ENCODE results near the gene MLLT3. TPM values are rescaled to one million over a fixed set of nuclear protein-coding genes. Genes with fewer than 3 reads are reported as not detected.

The MLLT3 gene
- total RNA-seq, 1 donor from 2014 or later: 3.8 TPM

DNA sequence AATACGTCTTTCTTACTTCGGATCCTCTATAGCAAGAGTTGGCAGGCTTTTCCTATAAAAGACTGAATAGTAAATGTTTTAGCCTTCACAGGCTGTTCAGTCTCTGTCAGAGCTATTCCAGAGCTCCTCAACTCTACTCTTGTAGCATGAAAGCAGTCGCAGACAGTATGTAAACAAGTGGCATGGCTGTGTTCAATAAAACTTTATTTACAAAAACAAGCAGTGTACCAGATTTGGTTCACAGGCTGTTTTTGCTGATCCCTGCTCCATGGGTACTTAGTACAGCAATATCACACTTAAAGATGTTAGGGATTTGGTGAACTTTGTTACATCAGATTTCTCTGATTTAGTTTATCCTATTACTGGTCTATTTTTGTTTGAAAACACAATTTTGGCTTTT lies 235.2 kb downstream of the MLLT3 start:
- DNase-seq (ENCODE audit: low read depth in 2 of 2): no peak

DNA sequence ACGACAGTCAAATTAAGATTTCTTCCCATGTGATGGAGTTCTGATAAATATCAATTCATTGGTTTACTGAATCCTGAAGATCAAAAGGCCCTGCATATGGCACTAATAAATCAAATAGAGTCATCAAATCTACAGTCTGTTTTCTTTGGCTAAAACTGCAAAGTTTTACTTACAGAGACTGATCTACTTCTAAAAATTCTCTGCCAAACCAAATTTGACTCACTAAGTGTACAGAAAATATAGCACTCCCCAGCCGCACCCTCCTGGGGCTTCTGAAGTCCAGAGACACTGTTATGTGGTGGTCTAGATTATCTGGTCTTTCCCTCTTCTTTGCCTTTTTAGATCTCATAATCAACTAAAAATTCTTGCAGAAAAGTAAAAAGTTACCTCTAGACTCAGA lies 237.7 kb downstream of the MLLT3 start:
- DNase-seq (ENCODE audit: low read depth in 2 of 2): no peak

- DNase-seq (ENCODE audit: low read depth in 2 of 2): peak in 1 of 2 donors; percentile 9
Observed at GRCh38 chr9:20382460-20383071, 239.7 kb downstream of the MLLT3 start.

DNA sequence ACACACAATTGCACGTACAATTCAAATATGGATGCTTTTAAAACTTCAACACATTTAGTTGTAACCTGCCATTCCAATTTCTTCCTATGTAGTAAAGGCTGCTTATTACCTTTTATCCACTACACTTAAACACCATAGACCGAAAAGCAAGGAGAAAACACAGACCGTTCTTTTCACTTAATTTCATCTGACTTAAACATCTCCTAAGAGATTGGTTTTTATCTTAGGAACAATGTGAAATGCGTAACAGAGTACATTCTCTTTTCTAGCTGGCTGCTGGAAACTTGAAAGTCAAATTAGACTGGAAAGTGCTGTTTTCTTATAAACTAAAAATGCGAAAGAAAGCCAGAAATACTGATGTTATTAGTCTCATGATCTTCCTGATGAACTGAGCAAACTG lies 241.8 kb downstream of the MLLT3 start:
- no peak for DNase-seq (ENCODE audit: low read depth in 2 of 2)

DNA sequence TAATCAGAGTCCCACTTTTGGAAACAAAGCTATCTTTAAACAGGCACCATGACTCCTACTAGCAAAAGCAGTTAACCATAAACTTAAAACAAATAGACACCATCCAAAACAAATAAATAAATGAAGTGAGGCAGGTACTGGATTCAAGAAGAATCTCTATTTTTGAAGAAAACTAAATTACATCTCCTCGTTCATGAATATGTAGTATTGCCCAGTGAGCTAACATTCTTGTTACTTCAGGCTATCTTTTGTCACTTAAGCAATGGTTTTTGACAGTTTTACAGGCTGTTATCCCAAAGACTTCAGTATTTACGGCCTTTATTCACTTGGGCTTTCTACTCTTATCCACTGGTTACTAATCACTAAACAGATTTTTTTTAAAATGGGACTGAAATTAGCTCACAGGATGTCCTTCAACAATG lies 242.5 kb downstream of the MLLT3 start:
- no peak for DNase-seq (ENCODE audit: low read depth in 2 of 2)

DNA sequence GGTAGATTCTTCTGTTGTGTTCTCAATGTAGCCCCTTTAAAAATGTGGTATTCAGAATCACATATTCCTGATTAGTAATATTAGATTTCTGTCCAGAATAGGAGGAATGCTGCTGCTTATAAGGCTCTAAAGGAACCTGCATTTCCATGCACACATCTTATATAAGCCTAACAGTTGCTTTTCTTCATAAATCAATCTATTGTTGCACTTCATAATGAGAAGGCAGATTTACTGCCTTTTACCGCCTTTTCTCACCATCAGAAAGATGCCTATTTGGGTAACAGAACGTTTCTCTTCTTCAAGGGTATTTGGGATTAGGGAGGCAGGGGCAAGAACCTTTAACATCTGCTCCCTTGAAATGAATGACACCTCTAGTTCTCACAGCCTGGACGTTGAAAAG lies 243.4 kb downstream of the MLLT3 start:
- DNase-seq (ENCODE audit: low read depth in 2 of 2): no peak

DNA sequence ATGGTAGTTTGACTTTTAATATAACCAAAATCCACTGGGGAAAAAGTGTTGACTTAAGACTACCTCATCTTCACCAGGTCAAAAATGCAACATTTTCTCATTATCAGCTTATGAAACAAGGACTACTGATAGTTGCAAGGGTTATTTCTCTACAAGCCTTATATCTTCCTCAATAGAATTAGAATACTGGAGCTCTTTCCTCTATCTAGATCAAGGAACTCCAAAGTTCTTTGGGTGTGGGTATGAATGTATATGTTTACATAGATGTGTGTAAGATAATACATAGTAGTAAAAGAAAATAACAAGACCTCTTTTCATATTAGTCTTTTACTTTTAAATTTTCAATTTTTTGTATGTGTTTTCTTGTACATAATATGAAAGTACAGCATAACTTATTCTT lies 244.5 kb downstream of the MLLT3 start:
- DNase-seq (ENCODE audit: low read depth in 2 of 2): no peak

- DNase-seq (ENCODE audit: low read depth in 2 of 2): peak in 1 of 2 donors; percentile 35
Observed at GRCh38 chr9:20376731-20377375, 245.4 kb downstream of the MLLT3 start.

DNA sequence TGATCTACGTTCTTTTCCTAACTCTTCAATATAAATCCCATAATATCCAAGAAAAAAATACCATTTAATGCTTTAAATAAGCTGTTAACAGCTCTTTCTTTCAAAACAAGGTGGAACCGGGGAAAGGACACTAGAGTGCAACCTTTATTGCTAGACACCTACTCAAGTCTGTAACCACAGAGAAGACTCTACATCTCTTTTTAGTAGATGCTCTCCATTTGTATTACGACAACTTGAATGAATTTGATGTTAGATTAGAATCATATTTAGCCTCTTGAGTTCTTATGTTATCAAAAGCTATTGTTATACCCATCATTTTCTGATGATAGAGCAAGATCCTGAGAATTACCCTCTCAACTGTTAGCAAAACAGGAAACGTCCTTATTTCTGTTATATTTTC lies 246.3 kb downstream of the MLLT3 start:
- DNase-seq (ENCODE audit: low read depth in 2 of 2): no peak

- no peak for DNase-seq (ENCODE audit: low read depth in 2 of 2)
Observed at GRCh38 chr9:20373263-20373662, 249.0 kb downstream of the MLLT3 start.

GRCh38 chr9:20369391-20369790 lies 252.9 kb downstream of the MLLT3 start:
- no peak for DNase-seq (ENCODE audit: low read depth in 2 of 2)

DNA sequence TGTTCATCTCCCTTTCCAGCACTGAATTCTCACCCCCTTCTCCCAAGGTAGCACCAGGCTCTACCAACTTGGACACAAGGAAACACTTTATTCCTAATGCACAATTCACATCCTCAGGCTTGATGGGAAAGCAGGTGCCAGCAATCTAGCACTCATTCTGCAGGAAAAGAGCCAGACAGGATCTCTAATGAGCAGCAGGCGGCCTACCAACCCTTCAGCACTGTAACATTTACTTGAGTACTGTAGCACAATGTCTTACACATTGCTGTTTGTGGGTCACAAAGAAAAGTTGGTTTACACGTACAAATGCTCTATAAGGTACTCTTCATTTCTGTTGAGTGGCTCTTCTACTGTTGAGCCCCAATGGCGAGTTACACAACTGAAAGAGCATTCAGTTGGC lies 254.4 kb downstream of the MLLT3 start:
- DNase-seq (ENCODE audit: low read depth in 2 of 2): no peak

- DNase-seq (ENCODE audit: low read depth in 2 of 2): peak; percentile 36 to 58
Observed at GRCh38 chr9:20364959-20365358, 257.3 kb downstream of the MLLT3 start.

- DNase-seq (ENCODE audit: low read depth in 2 of 2): no peak
Observed at GRCh38 chr9:20363233-20363632, 259.1 kb downstream of the MLLT3 start.

- DNase-seq (ENCODE audit: low read depth in 2 of 2): no peak
Observed at GRCh38 chr9:20361656-20362570, 260.4 kb downstream of the MLLT3 start.

- no peak for DNase-seq (ENCODE audit: low read depth in 2 of 2)
Observed at GRCh38 chr9:20361229-20361628, 261.1 kb downstream of the MLLT3 start.

- DNase-seq (ENCODE audit: low read depth in 2 of 2): peak in 1 of 2 donors; percentile 42
Observed at GRCh38 chr9:20358207-20358606, 264.1 kb downstream of the MLLT3 start.

DNA sequence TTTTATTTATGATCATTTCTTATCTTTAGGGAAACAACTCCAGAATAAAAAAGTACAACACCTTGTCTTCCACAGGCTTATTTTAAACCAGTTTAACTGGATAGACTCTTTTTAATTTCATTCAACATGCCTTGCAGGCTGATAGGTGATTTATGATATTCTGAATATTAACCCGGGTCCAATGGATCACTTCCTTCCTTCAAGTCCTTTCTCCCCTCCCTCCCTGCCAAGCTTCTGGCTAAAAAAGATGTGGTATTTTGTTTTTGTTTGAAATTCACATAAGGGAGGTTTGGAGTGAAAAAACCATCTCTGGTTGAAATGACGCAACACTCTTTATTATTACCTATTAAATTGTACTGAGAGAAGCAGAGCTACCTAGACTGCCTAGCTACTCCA lies 265.3 kb downstream of the MLLT3 start:
- DNase-seq (ENCODE audit: low read depth in 2 of 2): peak; percentile 28 to 50

DNA sequence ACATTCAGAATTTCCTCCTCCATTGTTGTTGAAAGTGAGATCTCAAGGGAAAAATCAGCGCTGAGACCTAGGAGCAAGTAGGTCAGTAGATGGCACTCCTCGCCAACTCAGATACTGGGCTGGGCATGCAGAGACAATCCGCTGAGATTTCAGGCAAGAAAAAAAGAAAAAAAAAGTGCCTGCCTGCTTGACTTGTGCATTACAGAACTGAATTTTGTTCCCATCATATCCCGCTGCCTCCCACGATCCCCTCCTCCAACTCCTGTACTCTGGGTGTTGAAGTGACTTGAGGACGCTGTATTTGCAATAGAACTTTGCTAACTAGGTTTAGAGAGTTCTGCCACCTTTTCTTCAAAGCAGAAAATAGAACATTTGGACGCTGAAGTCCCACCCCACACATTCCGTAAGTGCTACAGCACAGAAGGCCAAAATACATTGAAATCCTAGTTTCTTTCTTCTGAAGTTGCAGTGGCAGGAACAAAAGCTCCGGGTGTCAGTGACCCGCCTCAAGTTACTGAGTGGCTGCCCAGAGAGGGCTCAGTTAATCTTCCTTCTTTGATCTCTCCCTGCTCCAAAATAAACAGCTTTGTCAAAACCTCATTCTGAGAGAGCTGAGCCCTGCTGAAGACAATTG lies 265.8 kb downstream of the MLLT3 start:
- DNase-seq (ENCODE audit: low read depth in 2 of 2): peak; percentile 89

- DNase-seq (ENCODE audit: low read depth in 2 of 2): no peak
Observed at GRCh38 chr9:20355022-20355421, 267.3 kb downstream of the MLLT3 start.

DNA sequence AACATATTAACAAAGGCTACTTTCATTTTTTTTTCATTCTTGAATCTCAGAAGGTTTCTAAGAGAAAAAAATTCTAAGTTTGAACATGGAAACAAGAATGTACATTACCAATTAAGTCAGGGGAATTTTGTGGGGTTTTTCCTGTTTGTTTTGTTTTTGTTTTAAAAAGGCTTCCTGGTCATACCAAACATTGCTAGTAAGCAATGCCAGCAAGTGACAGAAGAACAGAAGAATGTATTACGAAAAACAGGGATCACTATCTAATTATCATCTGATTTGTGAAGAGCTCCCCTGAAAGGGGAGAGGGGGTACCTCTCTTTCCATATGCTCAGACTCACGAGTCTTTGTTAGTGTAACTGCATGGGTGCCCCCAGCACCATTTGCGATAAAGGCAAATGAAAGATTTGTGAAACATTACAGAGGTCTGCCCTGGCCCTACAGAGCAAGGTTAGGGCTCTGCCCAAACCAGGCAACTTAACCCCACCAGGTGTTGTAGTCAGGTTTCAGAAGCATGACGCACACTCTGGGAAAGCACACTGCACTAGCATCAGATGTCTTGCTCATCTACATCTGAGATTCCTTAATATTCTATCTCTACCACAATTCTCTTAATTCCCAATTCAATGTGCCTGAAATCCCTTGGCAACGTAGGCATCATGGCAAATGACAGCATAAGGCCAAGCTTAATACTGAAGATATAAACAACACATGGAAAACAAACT lies 268.2 kb downstream of the MLLT3 start:
- DNase-seq (ENCODE audit: low read depth in 2 of 2): no peak

Data from lung microvascular endothelial cell (primary cell).